NCI-H748 treated with DMSO at 0.1 percent for 48 hours (cell line): ENCODE data around the gene TMPRSS12.
"Not testable (repeated sequence)": the region's sequence is repeated elsewhere in the genome, so short reads cannot be mapped to it uniquely, and the experiment has no call there.

Experiments used
- DNase-seq: peaks from one replicate; lab custom pipeline; 2025; lab: John Stamatoyannopoulos, UW

TMPRSS12 gene

DNA sequence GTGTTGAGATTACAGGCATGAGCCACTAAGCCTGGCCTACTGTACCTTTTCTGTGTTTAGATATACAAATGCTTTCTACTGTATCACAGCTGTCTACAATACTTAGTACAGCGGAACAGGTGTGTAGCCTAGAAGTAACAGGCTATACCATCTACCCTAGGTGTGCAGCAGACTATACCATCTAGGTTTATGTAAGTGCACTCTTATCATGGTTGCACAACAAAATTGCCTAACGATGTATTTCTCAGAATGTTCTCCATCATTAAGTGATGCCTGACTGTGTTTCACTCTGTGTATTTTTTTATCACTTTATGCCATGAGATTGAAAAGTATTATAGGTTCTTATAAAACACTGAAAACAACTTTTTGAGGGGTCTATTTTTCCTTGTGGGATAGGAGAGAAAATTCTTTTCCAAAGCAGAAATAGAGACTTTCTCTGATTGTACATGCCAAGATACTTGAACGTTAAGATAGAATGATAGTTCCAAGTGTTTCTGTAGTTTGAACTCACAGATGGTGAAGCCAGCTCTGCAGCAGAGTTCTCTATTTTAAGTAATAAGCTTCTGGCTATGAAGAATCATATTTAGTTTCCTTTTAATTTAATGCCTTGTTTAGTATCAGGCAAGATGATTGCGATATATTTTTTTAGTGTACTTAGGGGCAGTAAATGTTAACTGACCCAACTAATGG, 17.0 kb downstream of the TMPRSS12 start:
- no peak for DNase-seq

DNA sequence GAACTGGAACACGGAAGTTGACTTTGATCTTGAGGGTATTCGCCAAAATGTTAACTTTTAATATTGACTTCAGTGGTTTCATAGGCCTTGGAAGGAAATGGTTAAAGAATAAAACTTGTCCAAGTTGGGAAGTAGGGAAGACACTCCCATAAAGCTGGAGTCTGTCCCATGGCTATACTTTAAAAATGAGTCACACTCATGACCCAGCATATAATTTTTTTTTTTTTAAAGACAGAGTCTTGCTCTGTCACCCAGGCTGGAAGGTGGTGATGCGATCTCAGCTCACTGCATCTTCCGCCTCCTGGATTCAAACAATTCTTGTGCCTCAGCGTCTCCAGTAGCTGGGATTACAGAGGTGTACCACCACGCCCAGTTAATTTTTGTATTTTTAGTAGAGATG, 19.6 kb downstream of the TMPRSS12 start:
- DNase-seq = no peak

DNA sequence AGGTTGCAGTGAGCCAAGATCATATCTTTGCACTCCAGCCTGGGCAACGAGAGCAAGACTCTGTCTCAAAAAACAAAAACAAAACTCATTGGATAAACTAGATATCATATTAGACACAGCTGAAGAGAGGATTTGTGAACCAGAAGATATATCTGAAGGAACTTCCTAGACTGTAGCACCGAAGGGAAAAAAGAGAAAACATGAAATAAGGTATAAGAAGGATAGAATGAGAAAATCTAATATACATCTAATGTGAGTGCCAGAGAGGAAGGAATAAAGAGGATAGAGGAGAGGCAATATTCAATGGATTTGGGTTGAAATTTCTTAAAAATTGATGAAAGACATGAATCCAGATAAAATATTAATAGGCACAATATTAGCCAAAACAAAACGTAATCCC, 22.5 kb downstream of the TMPRSS12 start:
- no peak for DNase-seq

DNA sequence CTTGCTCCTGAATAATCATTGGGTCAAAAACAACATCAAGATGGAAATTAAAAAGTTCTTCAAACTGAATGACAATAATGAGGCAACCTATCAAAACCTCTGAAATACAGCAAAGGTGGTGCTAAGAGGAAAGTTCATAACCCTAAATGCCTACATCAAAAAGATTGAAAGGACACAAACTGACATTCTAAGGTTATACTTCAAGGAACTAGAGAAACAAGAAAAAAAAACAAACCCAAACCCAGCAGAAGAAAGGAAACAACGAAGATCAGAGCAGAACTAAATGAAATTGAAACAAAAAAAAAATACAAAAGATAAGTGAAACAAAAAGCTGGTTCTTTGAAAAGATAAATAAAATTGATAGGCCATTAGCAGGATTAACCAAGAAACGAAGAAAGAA, 26.2 kb downstream of the TMPRSS12 start:
- not testable (repeated sequence) for DNase-seq

DNA sequence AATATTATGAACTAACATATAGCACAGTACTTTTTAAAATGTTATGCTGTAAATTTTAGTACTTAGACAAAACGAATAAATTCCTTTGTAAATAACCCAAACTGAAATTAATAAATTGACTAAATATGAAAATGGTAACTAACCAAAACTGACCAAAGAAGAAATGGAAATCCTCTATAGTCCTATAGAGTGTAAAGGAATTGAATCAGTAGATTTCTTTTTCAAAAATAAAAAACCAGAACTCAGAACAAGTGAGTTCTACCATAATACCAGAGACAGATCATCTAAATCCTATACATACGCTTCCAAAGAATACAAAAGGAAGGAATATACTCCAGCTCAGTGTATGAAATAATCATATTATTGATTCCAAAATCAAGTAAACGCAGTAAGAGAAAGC, 39.8 kb downstream of the TMPRSS12 start:
- DNase-seq = no peak

DNA sequence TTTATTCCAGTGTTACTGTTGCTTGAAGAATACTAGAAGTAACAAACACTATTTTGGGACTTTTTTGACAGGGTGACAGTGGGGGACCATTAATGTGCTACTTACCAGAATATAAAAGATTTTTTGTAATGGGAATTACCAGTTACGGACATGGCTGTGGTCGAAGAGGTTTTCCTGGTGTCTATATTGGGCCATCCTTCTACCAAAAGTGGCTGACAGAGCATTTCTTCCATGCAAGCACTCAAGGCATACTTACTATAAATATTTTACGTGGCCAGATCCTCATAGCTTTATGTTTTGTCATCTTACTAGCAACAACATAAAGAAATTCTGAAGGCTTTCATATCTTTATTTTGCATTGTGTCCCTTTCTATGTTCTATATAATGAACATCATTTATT, 44.5 kb downstream of the TMPRSS12 start:
- DNase-seq = no peak

DNA sequence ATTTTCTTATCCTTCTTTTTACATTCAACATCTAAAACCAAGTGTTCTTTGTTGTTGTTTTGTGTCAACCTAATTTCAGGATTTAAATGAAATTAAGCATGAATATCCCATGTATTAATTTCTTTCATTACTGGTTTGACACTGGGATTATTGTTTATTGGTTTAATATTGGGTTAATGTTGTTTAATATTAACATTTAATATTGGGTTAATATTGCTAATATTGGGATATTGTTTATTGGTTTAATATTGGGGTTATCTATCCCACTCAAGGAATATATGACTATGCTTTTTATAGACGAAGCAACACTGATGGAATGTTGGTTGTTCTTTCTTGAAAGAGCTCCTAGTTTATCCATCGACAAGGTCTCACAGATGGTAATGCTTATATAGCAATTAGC, 45.9 kb downstream of the TMPRSS12 start:
- DNase-seq = no peak

DNA sequence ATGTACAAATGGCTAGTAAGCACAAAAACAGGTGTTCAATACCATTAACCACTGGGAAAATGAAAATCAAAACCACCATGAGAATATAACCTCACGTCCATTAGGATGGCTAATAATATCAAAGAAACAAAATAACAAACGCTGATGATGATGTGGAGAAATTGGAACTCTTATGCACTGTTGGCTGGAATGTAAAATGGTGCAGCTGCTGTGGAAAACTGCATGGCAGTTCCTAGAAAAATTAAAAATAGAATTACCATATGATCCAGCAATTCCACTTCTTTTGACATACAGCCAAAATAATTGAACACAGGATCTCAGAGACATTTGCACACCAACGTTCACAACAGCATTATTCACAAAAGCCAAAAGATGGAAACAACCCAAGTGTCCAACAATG, 51.5 kb downstream of the TMPRSS12 start:
- DNase-seq = no peak

DNA sequence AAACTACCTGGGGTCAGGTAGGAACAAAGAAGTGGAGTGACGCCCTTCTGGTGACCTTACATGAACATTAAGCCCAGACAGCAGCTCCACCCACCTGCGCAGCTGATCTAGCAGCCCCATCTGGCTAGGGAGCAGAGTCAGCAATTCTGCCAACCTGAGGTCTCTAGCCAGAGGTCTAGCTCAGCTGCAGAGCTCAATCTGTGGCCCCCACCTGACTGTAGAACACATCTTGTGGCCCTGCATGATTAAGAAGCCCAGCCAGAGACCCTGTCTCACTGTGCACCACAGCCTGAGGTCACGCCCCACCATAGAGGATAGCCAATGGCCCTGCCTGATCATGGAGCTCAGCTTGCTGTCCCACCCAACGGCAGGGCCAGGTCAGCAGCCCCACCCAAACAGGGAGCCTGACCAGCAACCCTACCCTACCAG, 59.0 kb downstream of the TMPRSS12 start:
- no peak for DNase-seq

DNA sequence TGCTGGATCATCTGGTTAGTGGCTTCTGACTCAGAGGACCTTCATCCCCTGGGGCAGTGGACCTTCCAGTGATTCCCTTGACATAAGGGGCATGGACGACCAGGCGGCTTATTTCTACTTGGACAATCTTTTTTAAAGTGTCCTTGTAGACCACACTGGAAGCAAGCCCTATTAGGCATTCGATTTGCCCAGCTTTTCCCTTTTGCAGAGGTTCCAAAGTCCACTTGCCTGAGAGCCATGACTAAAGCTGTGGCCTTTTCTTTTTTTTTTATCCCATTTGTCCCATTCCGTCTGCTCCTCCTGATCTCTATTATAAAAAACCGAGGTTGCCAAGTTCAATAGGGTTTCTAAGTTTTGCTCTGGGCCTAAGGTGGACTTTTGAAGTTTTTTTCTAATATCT, 65.8 kb downstream of the TMPRSS12 start:
- not testable (repeated sequence) for DNase-seq

DNA sequence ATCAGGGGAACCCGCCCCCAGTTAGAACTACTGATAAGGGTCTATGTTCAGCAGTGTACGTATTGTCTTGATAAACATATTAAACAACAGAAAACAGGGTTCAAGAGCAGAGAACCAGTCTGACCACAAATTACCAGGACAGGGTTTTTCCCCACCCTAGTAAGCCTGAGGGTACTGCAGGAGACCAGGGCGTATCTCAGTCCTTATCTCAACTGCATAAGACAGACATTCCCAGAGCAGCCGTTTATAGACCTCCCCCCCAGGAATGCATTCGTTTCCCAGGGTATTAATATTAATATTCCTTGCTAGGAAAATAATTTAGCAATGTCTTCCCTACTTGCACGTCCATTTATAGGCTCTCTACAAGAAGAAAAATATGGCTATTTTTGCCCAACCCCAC, 69.6 kb downstream of the TMPRSS12 start:
- not testable (repeated sequence) for DNase-seq

DNA sequence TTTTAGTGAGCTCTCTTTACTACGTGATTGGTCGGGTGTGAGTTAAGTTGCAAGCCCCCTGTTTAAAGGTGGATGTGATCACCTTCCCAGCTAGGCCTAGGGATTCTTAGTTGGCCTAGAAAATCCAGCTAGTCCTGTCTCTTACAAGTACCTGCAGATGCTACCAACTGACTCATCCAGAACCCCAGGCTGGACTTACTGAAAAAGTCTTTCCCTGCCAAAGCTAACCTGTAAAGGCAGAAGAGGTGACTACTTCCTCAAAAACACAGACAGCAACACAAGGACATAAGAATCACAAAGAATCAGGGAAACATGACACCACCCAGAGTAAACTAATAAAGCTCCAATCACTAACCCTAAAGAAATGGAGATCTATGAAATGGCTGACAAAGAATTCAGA, 70.5 kb downstream of the TMPRSS12 start:
- DNase-seq = no peak

DNA sequence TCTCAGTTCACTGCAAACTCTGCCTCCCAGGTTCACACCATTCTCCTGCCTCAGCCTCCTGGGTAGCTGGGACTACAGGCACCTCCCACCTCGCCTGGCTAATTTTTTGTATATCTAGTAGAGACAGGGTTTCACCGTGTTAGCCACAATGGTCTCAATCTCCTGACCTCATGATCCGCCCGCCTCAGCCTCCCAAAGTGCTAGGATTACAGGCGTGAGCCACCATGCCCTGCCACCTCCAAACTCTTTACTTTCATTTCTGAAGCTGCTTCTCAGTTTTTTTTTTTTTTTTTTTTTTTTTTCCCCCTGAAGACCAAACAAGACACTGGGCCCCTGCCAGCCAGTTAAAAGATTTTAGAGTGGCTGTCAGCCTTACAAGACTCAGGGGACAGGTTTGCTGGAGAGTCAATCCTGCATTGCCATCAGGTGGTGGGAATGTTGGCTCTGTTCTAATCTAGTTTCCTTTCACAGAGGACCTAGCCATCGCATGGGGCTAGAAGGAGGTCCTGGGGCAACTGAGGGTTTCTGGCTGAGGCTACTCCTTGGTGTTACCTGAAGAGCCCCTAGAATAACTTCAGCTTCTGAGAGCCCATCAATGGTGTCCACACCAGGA, 72.3 kb downstream of the TMPRSS12 start:
- DNase-seq = no peak

DNA sequence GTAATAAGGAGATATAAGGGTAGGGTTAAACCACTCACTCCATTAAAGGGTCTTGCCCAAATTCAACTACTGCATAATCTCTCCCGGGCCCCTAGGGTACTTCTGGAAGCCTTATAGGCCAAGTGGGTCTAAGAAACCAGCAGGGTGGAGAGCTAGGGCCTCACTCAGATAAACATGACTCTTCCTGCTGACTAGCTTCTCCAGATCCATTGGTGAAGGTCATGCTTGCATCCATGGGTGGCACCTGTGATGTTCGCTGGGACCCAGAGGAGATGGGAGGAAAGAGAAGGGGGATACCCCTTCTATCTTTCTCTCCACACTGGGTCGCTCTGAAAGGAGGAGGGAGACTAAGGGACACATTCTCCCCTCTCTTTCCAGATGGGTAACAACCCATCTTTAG, 73.6 kb downstream of the TMPRSS12 start:
- no peak for DNase-seq

DNA sequence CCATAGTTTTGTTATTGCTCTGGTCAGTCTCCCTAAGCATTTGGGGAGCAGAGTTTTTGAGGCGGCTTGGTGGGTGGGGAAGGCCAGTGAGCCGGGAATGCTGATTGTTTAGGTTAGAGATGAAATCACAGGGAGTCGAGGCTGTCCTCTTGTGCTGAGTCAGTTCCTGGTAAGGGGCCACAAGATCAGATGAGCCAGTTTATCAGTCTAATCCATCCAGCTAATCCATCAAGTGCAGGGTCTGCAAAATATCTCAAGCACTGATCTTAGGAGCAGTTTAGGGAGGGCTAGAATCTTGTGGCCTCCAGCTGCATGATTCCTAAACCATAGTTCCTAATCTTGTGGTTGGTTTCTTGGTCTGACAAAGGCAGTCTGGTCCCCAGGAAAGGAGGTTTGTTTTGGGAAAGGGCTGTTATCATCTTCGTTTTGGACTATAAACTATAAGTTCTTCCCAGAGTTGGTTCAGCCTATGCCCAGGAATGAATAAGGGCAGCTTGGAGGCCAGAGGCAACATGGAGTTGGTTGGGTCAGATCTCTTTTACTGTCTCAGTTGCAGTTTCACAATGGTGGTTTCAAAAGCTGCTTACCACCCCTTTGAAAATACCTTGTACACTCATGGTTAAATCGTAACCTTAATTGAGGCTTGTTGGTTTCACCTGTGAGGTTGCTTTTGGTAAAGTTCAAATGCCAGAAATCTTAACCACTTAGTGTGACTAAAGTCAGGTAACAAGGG, 76.0 kb downstream of the TMPRSS12 start:
- DNase-seq = no peak

DNA sequence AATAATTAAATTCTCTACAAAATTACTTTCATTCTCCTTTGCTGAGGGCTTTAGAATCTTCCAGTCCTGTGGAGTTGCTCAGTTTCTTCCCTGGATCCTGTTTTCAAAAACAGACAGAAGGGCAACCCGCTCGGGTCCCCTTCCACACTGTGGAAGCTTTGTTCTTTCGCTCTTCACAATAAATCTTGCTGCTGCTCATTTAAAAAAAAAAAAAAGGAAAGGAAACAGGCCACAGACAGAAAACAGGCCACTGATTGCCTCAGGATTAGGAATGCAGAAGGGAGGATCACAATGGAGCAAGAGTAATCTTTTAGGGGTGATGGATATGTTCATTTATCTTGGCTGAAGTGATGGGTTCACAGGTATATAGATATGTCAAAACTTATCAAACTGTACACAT, 80.1 kb downstream of the TMPRSS12 start:
- no peak for DNase-seq

DNA sequence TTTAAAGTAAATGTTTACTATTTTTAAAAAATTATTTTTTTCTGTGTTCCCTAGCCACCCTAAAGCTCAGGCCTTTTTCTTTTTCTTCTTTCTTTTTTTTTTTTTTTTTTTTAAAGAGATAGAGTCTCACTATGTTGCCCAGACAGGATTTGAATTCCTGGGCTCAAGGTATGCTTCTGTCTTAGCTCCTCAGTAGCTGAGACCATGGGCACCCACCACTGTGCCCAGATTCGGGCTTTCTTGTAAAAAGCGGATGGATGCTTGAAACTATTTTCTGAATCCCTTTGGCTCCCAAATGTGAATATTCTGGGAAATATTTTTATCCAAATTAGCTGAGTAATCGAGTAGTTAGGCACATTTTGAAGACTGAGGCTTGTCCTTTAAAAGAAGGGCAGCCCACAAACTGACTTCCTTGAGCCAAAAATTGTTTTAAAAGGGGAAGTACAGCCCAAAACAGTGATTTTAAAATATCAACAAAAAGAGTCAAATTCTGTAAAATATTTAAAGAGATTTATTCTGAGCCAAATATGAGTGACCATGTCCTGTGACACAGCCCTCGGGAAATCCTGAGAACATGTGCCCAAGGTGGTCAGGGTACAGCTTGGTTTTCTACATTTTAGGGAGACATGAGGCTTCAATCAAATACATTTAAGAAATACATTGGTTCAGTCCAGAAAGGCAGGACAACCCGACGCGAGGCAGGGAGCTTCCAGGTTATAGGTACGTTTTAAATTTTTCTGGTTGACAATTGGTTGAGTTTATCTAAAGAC, 80.8 kb downstream of the TMPRSS12 start:
- no peak for DNase-seq

DNA sequence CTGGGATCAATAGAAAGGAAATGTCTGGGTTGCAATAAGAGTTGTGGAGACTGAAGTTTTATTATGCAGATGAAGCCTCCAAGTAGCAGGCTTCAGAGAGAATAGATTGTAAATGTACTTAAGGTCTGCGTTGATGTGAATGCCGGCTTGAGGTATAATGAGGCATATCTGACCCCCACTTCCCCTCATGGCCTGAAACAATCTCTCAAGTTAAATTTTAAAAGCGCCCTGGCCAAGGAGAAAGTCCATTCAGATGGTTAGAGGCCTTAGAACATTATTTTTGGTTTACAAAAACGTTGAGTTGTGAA, 81.4 kb downstream of the TMPRSS12 start:
- no peak for DNase-seq

DNA sequence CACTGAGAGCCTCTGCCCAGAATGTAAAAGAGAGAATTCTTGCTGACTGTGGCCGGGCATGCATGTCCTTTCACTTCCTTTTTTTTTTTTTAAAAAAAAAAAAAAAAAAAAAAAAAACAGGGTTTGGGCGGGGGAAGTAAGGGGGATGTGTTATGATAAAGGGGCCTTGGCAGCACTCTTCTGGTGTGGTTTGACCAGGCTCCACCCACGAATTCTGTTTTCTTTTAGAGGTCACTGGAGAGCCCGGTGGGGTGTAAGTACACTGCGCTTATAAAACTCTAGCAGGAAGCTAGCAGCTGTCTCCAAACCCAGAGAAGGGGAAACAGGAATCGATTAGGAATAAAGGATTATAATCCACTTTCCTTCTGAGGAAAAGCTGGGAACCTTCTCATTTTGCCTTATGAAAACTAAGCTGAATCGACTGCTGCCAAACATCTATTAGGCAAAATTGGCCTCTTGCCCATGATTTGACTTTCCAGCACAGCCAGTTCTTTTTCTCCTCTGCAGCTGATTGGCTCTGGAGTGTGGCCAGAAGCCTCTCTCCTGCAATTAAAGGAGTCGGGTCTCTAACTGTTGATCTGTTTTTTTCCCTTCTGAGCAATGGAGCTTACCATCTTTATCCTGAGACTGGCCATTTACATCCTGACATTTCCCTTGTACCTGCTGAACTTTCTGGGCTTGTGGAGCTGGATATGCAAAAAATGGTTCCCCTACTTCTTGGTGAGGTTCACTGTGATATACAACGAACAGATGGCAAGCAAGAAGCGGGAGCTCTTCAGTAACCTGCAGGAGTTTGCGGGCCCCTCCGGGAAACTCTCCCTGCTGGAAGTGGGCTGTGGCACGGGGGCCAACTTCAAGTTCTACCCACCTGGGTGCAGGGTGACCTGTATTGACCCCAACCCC, 82.0 kb downstream of the TMPRSS12 start:
- peak; percentile 87 for DNase-seq

DNA sequence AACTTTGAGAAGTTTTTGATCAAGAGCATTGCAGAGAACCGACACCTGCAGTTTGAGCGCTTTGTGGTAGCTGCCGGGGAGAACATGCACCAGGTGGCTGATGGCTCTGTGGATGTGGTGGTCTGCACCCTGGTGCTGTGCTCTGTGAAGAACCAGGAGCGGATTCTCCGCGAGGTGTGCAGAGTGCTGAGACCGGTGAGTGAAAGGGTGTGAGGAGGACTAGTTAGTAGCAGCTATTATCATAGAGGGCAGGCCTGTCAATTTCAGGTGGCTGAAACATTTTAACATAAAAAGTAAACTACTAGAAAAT, 82.6 kb downstream of the TMPRSS12 start:
- peak; percentile 41 for DNase-seq

DNA sequence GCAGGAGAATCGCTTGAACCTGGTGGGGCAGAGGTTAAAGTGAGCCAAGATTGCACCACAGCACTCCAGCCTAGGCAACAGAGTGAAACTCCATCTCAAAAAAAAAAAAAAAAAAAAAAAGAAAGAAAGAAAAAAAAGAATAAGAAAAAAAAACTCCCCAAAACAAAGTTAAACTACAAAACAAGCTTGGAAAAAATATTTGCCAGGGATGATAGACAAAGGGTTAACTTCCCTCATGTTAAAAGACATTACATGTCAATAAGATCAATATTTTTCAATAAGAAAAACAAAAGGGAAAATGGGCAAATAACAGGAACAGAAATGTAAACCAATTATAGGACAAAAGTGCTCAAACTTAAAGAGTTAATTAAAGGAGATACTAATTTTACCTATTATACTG, 83.2 kb downstream of the TMPRSS12 start:
- DNase-seq = no peak

DNA sequence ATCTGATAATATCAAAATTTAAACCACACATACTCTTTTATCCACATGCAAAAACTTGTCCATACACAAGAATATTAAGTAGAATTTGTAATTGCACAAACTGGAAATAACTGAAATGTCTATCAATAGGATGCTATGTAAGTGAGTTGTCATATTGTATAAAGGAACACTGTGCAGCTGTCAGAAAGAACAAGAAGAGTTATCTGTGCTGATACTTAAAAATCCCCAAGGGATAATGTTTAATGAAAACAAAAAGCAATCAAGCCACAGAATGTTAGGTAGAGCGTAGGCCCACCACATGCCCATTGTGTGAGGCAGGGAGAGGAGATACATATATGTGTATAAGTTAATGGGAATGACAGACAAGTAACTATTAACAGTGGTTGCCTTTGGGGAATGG, 83.7 kb downstream of the TMPRSS12 start:
- DNase-seq = no peak
